ENCODE results near the gene SEC11A.
"Not testable (repeated sequence)": the region's sequence is repeated elsewhere in the genome, so short reads cannot be mapped to it uniquely, and the experiment has no call there.

SEC11A gene

GRCh38 chr15:84737005-84737404 lies 21.1 kb upstream of the SEC11A start:
- no peak for DNase-seq (ENCODE audit: low spot score)

DNA sequence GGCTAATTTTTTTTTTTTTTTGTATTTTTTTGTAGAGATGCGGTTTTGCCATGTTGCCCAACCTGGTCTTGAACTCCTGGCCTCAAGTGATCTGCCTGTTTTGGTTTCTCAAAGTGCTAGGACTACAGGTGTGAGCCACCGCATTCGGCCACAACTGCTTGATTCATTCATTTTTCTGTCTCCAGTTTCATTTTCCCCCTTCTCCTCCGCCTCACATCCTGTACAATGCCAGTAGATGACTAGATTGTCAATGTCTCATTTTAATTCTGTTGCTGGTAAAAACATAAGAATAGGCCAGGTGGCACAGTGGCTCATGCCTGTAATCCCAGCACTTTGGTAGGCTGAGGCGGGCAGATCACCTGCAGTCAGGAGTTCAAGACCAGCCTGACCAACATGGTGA lies 20.4 kb upstream of the SEC11A start:
- peak; percentile 83 for DNase-seq (ENCODE audit: low spot score)

DNA sequence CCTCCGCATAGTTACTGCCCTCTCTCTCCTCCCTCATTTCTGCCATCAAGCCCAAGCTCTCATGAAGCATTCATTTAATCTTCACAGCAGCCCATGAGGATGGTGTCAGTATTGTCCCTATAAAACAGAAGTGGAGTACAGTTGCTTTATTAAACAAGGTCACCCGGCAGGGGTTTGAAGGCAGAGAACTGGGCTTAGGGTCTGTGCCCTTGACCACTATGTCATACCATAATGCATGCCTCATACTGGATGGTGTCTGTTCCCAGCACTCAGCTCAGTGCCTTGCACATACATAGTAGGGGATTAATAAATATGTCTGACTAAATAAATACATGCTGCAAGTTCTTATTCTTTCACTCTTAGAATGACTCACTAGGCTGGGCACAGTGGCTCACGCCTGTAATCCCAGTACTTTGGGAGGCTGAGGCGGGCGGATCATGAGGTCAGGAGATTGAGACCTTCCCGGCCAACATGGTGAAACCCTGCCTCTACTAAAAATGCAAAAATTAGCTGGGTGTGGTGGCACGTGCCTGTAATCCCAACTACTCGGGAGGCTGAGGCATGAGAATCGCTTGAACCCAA lies 19.6 kb upstream of the SEC11A start:
- DNase-seq (ENCODE audit: low spot score), result not testable (repeated sequence)

DNA sequence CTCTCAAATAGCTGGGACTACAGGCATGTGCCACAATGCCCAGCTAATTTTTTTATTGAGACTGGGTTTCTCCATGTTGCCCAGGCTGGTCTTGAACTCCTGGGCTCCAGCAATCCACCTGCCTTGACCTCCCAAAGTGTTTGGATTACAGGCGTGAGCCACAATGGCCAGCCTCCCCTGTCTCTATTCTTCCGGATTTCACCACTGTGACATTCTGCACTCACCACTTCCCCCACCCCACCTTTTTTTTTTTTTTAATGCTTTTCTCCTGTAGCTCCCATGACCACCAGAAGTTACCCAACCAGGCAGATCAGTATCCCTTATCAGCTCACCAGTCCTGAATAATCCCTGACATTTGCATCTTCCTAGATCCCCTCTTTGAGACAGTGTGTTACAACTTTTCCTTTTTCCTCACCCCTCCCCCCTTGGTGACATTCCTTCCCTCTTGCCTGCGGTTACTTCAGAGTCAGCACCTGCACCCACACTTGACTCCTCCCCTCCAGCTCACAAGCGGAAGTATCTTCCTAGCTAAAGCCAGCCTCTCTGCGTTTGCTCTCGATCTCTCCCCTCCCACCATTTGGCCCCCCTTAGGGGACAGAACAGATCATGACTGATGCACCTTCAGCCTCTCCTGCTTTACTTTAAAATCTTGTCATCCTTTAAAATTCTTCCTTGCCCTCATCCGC lies 19.0 kb upstream of the SEC11A start:
- DNase-seq (ENCODE audit: low spot score), result peak; percentile 65

DNA sequence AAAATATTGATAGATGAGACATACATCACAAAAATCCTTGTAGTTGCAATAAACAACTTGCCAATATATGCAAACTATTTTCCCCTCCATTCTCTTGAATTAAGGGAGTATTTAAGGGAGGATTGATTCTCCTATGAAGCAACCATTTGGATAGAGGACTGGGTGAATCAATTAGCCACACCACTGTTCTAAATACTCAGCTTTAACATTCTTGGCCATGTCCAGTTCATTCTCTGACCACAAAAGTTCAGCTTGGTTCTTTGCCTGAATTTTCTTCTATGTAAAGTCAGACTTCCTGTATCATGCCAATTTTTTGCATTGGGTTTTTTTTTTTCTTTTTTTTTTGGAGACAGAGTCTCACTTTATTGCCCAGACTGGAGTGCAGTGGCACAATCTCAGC lies 15.8 kb upstream of the SEC11A start:
- DNase-seq (ENCODE audit: low spot score), result no peak

- DNase-seq (ENCODE audit: low spot score), result no peak
Observed at GRCh38 chr15:84727429-84727828, 11.5 kb upstream of the SEC11A start.

DNA sequence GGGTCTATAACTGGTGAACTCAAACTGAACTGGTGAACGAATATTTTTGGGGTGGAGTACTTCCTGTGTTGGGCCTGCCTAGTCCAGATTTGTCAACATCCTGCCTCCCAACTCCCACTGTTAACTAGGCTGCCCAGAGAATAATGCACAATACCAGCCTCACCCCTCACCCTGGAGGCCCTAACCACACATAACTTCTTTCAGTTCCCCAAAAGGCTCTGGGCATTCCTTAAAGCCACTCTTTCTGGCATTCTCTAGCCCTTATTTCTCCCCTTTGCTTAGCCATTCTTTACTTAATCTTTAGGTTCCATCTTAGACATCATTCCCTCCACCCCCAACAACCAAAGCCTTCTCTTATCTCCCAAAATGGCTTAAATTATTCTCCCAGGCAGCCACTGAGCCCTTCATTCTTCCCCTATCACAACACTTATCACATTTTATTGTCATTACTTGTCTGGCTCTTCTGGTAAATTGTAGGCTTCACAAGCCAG lies 9.1 kb upstream of the SEC11A start:
- DNase-seq (ENCODE audit: low spot score), result peak; percentile 47

DNA sequence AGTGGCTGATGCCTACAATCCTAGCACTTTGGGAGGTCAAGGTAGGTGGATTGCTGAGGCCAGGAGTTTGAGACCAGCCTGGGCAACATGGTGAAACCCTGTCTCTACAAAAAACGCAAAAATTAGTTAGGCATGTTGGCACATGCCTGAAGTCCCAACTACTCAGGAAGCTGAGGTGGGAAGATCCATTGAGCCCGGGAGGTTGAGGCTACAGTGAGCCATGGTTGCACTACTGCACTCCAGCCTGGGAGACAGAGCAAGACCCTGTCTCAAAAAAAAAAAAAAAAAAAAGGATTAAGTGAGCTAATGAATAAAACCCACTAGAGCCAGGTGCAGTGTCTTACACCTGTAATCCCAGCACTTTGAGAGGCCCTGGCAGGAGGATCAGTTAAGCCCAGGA lies 6.7 kb upstream of the SEC11A start:
- no peak for DNase-seq (ENCODE audit: low spot score)

DNA sequence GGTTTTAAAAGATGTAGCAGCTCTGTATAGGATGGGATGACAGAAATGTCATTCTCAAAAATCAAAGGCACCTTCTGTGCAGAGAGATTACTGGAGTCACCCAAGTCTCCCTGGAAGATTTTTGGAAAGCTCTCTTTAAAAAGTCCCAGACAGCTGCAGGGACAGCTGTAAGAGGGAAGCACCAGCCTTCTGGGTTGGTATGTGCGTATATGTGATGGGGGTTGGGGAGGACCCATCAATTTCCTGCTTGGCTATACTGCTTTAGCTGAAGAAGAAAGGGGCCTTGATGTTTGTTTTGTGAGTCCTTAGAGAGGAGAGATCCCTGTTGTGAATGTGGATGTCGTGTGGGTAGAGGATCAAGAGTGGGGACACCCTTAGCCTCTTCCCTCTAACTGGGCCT lies 5.4 kb upstream of the SEC11A start:
- no peak for DNase-seq (ENCODE audit: low spot score)

GRCh38 chr15:84715441-84716035 lies 401 bp downstream of the SEC11A start:
- DNase-seq (ENCODE audit: low spot score), result no peak

DNA sequence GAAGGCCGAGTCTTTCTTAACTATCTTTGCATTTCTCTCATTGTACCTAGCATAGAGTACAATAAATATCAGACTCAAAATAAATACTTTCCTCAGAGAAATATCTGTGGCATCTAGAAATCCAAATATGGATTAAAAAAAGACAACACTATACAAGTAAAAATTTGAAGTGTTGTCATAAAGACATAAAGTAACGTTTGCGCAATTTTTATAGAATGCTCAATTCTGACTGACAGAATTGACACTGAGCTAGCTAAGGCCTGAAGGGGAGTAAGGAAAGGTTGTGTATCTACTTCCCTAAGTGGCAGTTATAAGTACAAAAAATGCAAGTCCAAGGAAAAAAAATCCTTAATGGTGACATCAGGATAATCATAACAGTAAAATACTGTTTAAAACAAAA lies 1.1 kb downstream of the SEC11A start:
- DNase-seq (ENCODE audit: low spot score), result no peak

- DNase-seq (ENCODE audit: low spot score), result no peak
Observed at GRCh38 chr15:84714372-84714771, 1.6 kb downstream of the SEC11A start.

GRCh38 chr15:84703808-84704207 lies 12.1 kb downstream of the SEC11A start:
- DNase-seq (ENCODE audit: low spot score), result no peak

GRCh38 chr15:84702961-84703482 lies 12.9 kb downstream of the SEC11A start:
- DNase-seq (ENCODE audit: low spot score), result no peak

DNA sequence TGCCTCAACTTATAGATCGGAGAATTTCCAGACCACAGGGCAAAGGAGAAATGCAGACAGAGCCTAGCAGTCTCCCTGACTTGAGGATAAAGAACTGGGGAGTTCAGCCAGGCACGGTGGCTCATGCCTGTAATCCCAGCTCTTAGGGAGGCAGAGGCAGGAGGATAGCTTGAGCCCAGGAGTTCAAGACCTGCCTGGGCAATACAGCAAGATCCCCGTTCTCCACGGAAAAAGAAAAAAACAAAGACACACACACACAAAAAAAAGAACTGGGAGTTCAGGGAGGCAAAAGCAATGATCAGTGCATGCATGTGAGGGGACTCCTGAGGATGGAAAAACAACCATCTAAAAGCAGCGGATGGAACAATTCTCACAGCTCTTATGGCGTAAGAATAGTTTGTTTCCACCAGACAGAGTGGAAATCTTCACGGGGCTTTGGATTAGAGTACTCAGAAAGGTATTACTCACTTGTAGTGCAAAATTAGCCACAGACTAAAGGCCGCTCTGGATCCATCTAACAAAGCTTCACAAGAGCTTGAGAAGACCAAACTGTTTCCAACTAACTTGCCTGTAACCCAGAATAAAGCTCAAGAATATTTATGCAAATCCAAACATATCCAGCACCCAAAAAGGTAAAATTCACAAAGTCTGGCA lies 16.3 kb downstream of the SEC11A start:
- no peak for DNase-seq (ENCODE audit: low spot score)

GRCh38 chr15:84697236-84697990 lies 18.5 kb downstream of the SEC11A start:
- DNase-seq (ENCODE audit: low spot score), result no peak

GRCh38 chr15:84696757-84697156 lies 19.2 kb downstream of the SEC11A start:
- DNase-seq (ENCODE audit: low spot score), result no peak

GRCh38 chr15:84690342-84690741 lies 25.6 kb downstream of the SEC11A start:
- no peak for DNase-seq (ENCODE audit: low spot score)

GRCh38 chr15:84689858-84690257 lies 26.1 kb downstream of the SEC11A start:
- DNase-seq (ENCODE audit: low spot score), result no peak

- DNase-seq (ENCODE audit: low spot score), result not testable (repeated sequence)
Observed at GRCh38 chr15:84686446-84686845, 29.5 kb downstream of the SEC11A start.

DNA sequence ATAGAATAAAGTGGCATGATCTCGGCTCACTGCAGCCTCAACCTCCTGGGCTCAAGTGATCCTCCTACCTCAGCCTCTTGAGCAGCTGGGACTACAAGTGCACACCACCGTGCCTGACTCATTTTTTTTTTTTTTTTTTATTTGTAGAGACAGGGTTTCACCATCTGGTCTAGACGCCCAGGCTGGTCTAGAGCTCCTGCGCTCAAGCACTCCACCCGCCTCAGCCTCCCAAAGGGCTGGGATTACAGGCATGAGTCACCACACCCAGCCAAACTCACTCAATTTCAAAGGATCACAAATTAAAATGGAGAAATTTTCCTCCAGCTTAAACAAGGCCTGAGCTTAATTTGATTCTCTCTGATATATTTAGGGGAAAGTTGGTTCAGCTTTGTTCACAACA lies 30.6 kb downstream of the SEC11A start:
- no peak for DNase-seq (ENCODE audit: low spot score)

DNA sequence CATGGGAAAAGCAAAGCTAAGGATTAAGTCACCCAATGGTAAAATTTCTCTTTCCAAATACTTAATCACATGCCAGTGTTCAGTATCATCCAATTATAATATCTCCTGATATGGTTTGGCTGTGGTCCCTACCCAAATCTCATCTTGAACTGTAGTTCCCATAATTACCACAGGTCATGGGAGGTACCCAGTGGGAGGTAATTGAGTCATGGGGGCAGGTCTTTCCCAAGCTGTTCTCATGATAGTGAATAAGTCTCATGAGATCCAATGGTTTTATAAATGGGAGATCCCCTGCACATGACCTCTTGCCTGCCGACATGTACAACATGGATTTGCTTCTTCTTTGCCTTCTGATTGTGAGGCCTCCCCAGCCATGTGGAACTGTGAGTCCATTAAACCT lies 31.8 kb downstream of the SEC11A start:
- no peak for DNase-seq (ENCODE audit: low spot score)
